ENCODE results near the gene MCF2L2. TPM values are rescaled to one million over a fixed set of nuclear protein-coding genes. Genes with fewer than 3 reads are reported as not detected.

Gene MCF2L2
- total RNA-seq, 1 donor from 2014 or later = 2.0 TPM

DNA sequence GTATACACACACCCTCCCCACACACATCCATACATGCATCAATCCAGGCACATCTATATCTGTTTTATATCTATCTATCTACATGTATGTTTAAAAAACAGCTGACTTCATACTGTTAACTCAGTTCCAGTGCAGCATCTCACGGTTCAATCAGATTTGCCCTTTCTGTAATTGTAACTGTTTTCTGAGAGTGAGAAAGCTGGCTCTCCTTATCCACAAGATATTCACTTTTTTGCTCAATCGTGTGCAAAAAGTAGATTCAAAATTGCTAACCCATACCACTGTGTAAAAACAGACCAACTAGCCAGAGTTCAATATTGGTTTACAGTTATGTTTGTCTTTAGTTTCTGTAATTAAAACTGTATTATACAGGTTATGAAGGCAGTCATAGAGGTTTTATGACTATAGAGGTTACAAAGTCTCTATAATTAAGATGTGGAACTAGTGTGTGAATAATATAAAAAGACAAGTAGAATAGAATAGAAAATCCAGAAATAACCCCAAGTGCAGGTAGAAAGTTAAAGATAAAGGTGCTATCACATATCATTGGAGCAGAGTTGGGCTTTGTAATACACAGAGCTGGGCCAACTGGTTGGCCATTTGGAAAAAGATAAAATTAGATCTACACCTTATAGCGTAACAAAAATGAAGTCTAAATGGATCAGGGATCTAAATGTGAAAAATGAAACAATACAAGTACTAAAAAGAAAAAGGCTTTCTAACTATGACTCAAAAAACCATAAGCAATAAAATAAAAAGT, 20.1 kb upstream of the MCF2L2 start:
- intact Hi-C loops (cut with DNase I) = no loop called here
- no peak for DNase-seq (ENCODE audit: extremely low spot score in 2 of 2)
- TF ChIP-seq, protein P1, sequence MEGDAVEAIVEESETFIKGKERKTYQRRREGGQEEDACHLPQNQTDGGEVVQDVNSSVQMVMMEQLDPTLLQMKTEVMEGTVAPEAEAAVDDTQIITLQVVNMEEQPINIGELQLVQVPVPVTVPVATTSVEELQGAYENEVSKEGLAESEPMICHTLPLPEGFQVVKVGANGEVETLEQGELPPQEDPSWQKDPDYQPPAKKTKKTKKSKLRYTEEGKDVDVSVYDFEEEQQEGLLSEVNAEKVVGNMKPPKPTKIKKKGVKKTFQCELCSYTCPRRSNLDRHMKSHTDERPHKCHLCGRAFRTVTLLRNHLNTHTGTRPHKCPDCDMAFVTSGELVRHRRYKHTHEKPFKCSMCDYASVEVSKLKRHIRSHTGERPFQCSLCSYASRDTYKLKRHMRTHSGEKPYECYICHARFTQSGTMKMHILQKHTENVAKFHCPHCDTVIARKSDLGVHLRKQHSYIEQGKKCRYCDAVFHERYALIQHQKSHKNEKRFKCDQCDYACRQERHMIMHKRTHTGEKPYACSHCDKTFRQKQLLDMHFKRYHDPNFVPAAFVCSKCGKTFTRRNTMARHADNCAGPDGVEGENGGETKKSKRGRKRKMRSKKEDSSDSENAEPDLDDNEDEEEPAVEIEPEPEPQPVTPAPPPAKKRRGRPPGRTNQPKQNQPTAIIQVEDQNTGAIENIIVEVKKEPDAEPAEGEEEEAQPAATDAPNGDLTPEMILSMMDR (IDR thresholded peaks at IDR 0.05) = no peak
- Histone ChIP-seq H3K4me1 (no peaks in the 10 kb centered on the region), H3K27me3 (no peaks in the 10 kb centered on the region), H3K36me3 (no peaks in the 10 kb centered on the region), H3K9me3 (peaks cover 2% of the 10 kb centered on the region), H3K4me3 (peak overlapping the region; percentile 57 to 69), H3K27ac (no peak overlapping the region)

DNA sequence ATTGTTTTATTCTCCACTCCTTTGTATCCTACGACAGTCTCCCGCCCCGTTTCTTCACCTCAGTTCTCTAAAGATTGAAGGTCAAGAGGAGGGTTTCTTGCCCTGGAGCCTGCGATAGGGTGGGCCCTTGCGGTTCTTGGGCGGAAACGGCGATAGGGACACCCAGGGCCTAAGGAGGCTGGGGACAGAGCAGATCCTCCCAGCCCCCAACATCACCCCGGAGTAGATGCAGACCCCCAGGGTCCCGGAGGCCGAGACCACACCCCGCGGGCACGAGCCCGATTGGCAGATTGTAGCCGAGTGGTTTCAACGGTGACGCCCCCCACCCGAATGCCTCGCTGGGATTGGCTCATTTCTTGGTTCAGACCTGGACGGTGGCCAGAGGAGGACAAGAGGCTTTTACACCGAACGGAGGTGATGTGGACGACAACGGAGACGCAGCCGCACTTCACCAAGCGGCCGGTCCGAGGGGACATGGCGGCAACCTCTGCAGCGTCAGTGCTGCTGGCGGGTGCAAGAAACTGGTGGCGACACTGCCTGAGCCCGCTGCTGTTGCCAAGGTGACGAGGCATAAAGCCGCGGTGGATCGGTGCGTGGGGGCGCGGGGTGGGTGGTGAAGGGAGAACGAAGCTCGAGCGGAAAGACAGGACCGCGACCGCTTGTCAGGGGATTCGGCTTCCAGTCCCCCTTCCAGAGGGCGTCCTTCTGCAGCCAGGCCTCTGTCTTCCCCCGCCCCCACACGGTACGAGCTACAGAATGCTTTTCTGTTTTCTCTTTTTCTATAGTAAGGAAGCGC, 19.0 kb upstream of the MCF2L2 start:
- Histone ChIP-seq H3K9me3 (peaks cover 3% of the 10 kb centered on the region), H3K27me3 (no peaks in the 10 kb centered on the region), H3K27ac (peak overlapping the region; percentile 56), H3K36me3 (no peaks in the 10 kb centered on the region), H3K4me1 (no peaks in the 10 kb centered on the region), H3K4me3 (peak overlapping the region; percentile 57 to 69)
- DNase-seq (ENCODE audit: extremely low spot score in 2 of 2) = no peak
- intact Hi-C loops (cut with DNase I) = no loop called here
- TF ChIP-seq, protein P1 (IDR thresholded peaks at IDR 0.05) = no peak
- TF ChIP-seq POLR2AphosphoS5 (IDR thresholded peaks at IDR 0.05; ENCODE audit: insufficient read depth in 1 of 2, low read depth in 1 of 2) = peak in 1 of 2 donors; percentile 63

DNA sequence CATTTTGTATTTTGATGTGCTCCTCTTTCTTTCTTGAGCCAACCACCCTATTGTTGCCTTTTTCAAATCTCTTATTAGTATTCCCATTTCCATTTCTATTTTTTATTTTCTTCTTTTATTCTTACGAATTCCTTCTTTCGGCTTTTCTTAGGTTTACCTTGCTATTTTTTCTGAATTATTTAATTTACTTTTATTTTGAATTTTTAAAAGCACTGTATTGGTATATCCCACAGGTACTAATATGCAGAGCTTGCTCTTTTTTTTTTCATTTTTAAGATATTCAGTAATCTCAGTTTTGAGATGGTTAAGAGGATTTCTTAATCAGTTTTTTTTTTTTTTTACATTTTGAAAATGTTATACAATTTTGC, 18.4 kb upstream of the MCF2L2 start:
- intact Hi-C loops (cut with DNase I) = no loop called here
- Histone ChIP-seq H3K36me3 (no peaks in the 10 kb centered on the region), H3K9me3 (peaks cover 3% of the 10 kb centered on the region), H3K27me3 (no peaks in the 10 kb centered on the region), H3K4me1 (no peaks in the 10 kb centered on the region), H3K27ac (no peak overlapping the region), H3K4me3 (peak overlapping the region; percentile 57 to 69)
- DNase-seq (ENCODE audit: extremely low spot score in 2 of 2) = no peak
- no peak for TF ChIP-seq POLR2A (IDR thresholded peaks at IDR 0.05)
- TF ChIP-seq, protein P1 (IDR thresholded peaks at IDR 0.05) = no peak
- no peak for TF ChIP-seq POLR2AphosphoS5 (IDR thresholded peaks at IDR 0.05; ENCODE audit: insufficient read depth in 1 of 2, low read depth in 1 of 2)

DNA sequence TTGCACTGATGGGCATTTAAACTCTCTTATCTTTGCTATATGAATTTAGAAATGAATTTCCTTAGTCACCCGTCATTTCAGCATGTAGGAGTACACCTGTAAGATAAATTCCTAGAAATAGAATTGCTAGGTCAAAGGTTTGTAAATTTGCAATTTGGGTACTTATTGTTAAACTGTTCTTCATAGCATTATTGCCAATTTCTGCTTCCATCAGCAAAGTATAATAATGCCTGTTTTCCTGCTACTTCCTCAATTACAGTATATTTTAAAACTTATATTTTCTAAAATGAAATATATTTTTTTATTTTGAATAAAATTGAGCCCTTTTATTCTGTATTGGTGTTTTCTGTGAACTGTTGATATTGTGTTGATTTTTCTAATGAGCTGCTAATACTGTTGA, 16.3 kb upstream of the MCF2L2 start:
- H3K36me3 ChIP-seq = no peaks in the 10 kb centered on the region
- H3K9me3 ChIP-seq = peaks cover 3% of the 10 kb centered on the region
- no peaks in the 10 kb centered on the region for H3K4me1 ChIP-seq
- no peak for DNase-seq (ENCODE audit: extremely low spot score in 2 of 2)
- no peak overlapping the region for H3K27ac ChIP-seq
- TF ChIP-seq POLR2AphosphoS5 (IDR thresholded peaks at IDR 0.05; ENCODE audit: insufficient read depth in 1 of 2, low read depth in 1 of 2) (no peak), POLR2A (IDR thresholded peaks at IDR 0.05) (no peak)
- TF ChIP-seq, protein P1 (IDR thresholded peaks at IDR 0.05) = no peak
- no peaks in the 10 kb centered on the region for H3K27me3 ChIP-seq
- intact Hi-C loops (cut with DNase I) = no loop called here
- no peak overlapping the region for H3K4me3 ChIP-seq

Measured in vagina (tissue), 2 donors.